Measurements from ENCODE around the gene DPEP1. TPM values are rescaled to one million over a fixed set of nuclear protein-coding genes. Genes with fewer than 3 reads are reported as not detected.
"Not testable (repeated sequence)": the region's sequence is repeated elsewhere in the genome, so short reads cannot be mapped to it uniquely, and the experiment has no call there.

Gene DPEP1
- total RNA-seq, 1 donor from 2014 or later: not detected

- TF ChIP-seq CTCF (IDR thresholded peaks at IDR 0.05; ENCODE audit: borderline replicate concordance): no peak
- intact Hi-C loops (cut with micrococcal nuclease): no loop called here
- peaks cover 10% of the 10 kb centered on the region for H3K4me1 ChIP-seq
- H3K9me3 ChIP-seq (replicated peaks): no peaks in the 10 kb centered on the region
- DNase-seq: no peak
- no peaks in the 10 kb centered on the region for H3K27me3 ChIP-seq (ENCODE audit: low read depth)
- H3K4me3 ChIP-seq: no peak overlapping the region
- no peak overlapping the region for H3K27ac ChIP-seq (replicated peaks)
- H3K36me3 ChIP-seq: no peaks in the 10 kb centered on the region
These were observed 28.5 kb upstream of the DPEP1 start for GRCh38 chr16:89584768-89585549.

- intact Hi-C loops (cut with micrococcal nuclease): no loop called here
- H3K9me3 ChIP-seq (replicated peaks): no peaks in the 10 kb centered on the region
- no peak for DNase-seq
- no peak overlapping the region for H3K4me3 ChIP-seq
- no peaks in the 10 kb centered on the region for H3K36me3 ChIP-seq
- peaks cover 10% of the 10 kb centered on the region for H3K4me1 ChIP-seq
- TF ChIP-seq CTCF (IDR thresholded peaks at IDR 0.05; ENCODE audit: borderline replicate concordance): no peak
- H3K27ac ChIP-seq (replicated peaks): no peak overlapping the region
- no peaks in the 10 kb centered on the region for H3K27me3 ChIP-seq (ENCODE audit: low read depth)
These were observed 27.2 kb upstream of the DPEP1 start for GRCh38 chr16:89586218-89586617.

- no peaks in the 10 kb centered on the region for H3K36me3 ChIP-seq
- no peak overlapping the region for H3K27ac ChIP-seq (replicated peaks)
- no peak for DNase-seq
- intact Hi-C loops (cut with micrococcal nuclease): no loop called here
- peaks cover 10% of the 10 kb centered on the region for H3K4me1 ChIP-seq
- no peaks in the 10 kb centered on the region for H3K27me3 ChIP-seq (ENCODE audit: low read depth)
- no peaks in the 10 kb centered on the region for H3K9me3 ChIP-seq (replicated peaks)
- no peak for TF ChIP-seq CTCF (IDR thresholded peaks at IDR 0.05; ENCODE audit: borderline replicate concordance)
- H3K4me3 ChIP-seq: no peak overlapping the region
These were observed 26.6 kb upstream of the DPEP1 start for GRCh38 chr16:89586853-89587252.

GRCh38 chr16:89587676-89588075 lies 25.8 kb upstream of the DPEP1 start:
- intact Hi-C loops (cut with micrococcal nuclease); H3K4me3 ChIP-seq; DNase-seq: not testable (repeated sequence)

GRCh38 chr16:89588413-89589109 lies 24.9 kb upstream of the DPEP1 start:
- H3K9me3 ChIP-seq (replicated peaks): no peaks in the 10 kb centered on the region
- H3K27ac ChIP-seq (replicated peaks): no peak overlapping the region
- TF ChIP-seq CTCF (IDR thresholded peaks at IDR 0.05; ENCODE audit: borderline replicate concordance): no peak
- H3K27me3 ChIP-seq (ENCODE audit: low read depth): no peaks in the 10 kb centered on the region
- no peaks in the 10 kb centered on the region for H3K4me1 ChIP-seq
- H3K36me3 ChIP-seq: no peaks in the 10 kb centered on the region
- intact Hi-C loops (cut with micrococcal nuclease): no loop called here
- no peak for DNase-seq
- H3K4me3 ChIP-seq: no peak overlapping the region

More at GRCh38 chr16:89587676-89588075, 25.8 kb upstream of the DPEP1 start:
- H3K27me3 ChIP-seq (ENCODE audit: low read depth); H3K36me3 ChIP-seq; H3K9me3 ChIP-seq (replicated peaks); H3K27ac ChIP-seq (replicated peaks); H3K4me1 ChIP-seq: not testable (repeated sequence)
